GM19463 (cell line): ENCODE measurements around the gene SYMPK.

Experiments
- ATAC-seq: cut with Tn5 transposase; IDR thresholded peaks from one replicate; pipeline ENCODE4 v1.9.1; 2021; ENCODE audit warnings: mild to moderate bottlenecking, moderate library complexity; ENCODE audit not compliant: unreplicated experiment

Gene SYMPK

DNA sequence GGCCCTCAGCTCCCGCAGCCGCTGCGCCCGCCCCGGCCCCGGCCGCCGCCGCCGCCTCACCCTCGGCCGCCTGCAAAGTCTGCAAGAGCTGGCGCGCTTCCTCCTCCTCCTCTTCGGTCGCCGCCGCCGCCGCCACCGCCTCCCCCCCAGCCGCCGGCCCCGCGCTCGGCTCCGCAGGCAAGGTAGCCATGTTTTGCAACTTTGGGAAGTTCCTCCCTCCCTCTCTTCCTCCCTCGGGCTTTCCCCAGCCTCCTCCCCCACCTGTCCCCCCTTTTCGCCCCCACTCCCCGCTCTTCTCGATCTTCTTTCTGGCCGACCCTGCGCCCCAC lies 94.3 kb downstream of the SYMPK start:
- no peak for ATAC-seq

DNA sequence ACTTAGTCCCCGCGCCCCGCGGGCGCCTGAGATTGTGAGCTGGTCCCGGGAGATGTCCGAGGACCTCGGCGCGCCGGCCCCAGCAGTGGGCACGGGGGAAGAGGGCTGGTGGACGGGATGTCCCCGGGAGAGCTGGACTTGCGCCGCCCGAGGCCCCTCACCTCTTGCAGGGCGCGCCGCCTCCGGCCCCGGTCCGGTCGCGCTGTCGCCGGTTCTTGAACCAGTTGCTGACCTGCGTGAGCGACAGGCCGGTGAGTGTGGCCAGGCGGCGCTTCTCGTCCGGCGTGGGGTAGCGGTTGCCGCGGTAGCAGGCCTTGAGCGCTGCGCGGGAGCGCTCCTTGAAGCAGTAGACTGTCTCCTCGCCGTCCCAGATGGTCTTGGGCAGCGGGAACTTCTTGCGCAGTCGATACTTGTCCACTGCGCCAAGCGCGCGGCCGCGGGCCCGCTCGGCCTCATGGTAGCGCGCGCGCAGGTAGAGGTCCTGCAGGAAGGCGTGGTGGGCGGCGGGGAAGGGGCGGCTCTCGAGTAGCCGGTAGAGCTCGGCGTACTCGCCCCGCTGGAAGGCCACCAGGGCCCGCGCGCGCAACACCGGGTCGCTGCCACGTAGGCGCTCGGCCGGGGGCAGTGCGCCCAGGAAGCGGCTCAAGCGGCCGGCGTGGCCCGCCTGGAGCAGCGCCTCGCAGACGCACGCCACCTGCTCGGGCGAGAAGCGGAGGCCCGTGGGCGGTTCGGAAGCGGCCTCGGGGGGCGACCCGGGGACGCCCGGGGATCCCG lies 94.9 kb downstream of the SYMPK start:
- ATAC-seq = no peak

DNA sequence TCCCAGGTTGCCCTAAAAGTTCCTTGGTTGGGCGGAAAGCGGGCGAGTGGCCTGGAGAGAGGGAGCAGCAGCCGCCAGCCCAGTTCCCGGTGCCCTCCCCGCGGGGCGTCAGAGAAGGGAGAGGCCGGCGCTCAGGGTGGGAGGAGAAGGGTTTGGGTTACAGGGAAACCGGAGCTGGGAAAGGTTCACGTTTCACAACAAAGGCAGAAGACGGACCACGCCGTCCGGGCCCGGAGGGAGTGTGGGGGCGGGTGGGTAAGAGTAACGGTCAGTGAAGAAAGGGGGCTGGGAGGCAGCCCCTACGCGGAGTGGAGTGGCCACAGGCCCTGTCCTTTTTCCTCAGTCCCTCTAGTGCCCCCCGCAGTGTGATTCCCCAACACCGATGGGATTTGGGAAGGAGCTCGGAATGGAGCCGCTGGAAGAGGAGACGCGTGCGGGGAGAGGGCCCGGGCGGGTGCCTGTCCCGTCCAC lies 95.5 kb downstream of the SYMPK start:
- no peak for ATAC-seq

DNA sequence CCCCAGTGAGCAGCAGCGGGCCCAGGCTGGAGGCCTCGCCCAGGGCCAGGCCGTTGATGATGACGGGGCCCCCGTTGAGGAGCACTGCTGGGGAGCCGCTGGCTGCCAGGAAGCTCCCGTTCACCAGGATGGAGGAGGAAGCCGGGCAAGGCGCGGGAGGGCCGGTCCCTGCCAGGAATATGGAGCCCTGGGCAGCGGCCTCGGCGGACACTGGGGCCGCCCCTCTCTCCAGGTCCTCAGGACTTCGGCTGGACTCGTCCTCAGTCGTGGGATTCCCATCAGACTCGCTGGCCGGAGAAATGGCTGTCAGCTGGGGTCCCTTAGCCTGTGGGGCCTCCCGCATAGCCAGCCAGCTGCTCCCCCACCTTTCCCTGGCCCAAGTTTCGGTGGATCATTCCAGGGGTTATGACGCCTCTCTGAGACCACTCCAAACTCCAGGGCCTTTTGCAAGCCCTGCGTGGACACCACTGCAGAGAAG lies 96.0 kb downstream of the SYMPK start:
- no peak for ATAC-seq

DNA sequence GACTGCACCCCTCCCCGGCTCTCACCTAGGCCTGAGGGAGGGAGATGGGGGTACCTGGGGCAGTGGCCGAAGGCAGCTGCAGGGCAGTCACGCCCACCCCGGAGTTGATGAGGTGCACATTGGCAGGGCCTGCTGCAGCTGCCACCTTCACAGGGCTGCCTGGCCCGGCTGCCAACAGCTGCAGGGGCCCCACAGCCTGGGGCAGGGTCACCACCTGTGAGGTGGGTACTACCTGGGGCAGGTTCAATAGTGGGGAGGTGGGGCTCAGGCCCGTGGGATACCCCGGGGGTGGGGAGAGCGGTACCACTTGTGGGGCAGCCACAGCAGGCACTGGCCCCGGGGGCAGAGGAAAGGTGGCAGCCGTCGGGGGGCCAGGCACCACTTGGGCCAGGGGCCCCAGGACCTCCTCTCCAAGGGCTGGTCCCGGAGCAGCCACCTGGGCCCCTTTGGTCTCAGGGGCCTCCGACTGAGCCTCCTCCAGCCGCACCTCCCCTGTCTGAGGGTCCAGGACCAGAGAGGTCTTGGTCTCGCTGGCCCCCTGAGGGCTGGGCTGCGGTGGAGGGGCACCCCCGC lies 96.6 kb downstream of the SYMPK start:
- no peak for ATAC-seq

DNA sequence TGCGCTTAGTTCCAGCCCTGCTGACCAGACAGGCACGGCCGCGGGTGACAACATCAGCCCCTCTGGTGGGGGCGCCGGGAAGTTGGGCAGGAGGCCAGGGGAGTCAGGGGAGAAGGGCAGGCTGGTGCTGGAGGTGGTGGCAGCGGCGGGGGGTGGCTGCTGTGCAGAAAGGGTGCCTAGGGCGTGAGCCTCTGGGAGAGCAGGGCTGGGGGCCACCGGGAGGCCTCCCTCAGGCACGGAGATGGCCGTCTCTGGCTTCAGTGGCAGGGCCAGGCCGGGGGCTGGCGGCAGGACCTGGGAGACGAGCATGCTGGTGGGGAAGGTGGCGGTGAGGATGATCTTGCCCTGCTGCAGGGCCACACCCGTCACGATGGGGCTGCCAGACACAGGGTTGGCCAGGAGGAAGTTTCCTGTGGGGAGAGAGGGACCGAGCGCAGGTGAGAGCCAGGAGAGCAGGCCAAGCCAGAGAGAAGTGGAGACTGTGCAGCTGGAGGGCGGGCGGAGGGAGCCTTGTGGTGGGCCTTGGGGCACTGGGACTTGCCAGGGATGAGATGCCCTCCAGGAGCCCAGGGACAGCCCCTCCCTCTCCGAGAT lies 97.1 kb downstream of the SYMPK start:
- no peak for ATAC-seq
